H1 (cell line): ENCODE data around the gene EPB41L5. TPM values are rescaled to one million over a fixed set of nuclear protein-coding genes. Genes with fewer than 3 reads are reported as not detected.

Source experiments
- CTCF ChIA-PET: fragments of 300-600 bp; sonication (Branson Sonifier 250); formaldehyde crosslinking; loops from one replicate; lab custom pipeline; 2021; ENCODE audit not compliant: partially characterized antibody; lab: Charles Lee
- POLR2A ChIA-PET: fragments of 300-600 bp; sonication (Branson Sonifier 250); formaldehyde crosslinking; loops from one replicate; lab custom pipeline; 2021; ENCODE audit warnings: inconsistent platforms; ENCODE audit not compliant: partially characterized antibody; lab: Charles Lee
- DNase-seq, 2 experiments: peaks; one replicate each; pipeline versions ENCODE4 v3.0.0 to v3.0.0-alpha.2; 2010 to 2022; ENCODE audit warnings: low spot score in 2 of 2, low read depth in 1 of 2, mixed read lengths in 1 of 2
- FAIRE-seq: peaks from 2 replicates; lab custom pipeline; 2011; peaks lifted over from hg19 to GRCh38; lab: Jason Lieb, UNC
- H2AFZ ChIP-seq: 2 replicates; pipeline ENCODE4 v1.8.1; 2012; ENCODE audit warnings: low read length, inconsistent platforms
- H2AK5ac ChIP-seq: 2 replicates; pipeline ENCODE4 v1.6.1; 2013; ENCODE audit warnings: low read depth, low read length
- H2BK120ac ChIP-seq: replicated peaks from 2 replicates; pipeline ENCODE3; 2013; ENCODE audit warnings: low read depth, low read length, inconsistent platforms
- H2BK12ac ChIP-seq: 2 replicates; pipeline ENCODE4 v1.6.1; 2013; ENCODE audit warnings: low read depth, low read length
- H2BK15ac ChIP-seq: 2 replicates; pipeline ENCODE4 v1.6.1; 2013; ENCODE audit warnings: low read length
- H2BK20ac ChIP-seq: 2 replicates; pipeline ENCODE4 v1.6.1; 2013; ENCODE audit warnings: low read length
- H2BK5ac ChIP-seq: 2 replicates; pipeline ENCODE4 v1.6.1; 2013; ENCODE audit warnings: low read depth, low read length
- H3K14ac ChIP-seq: 2 replicates; pipeline ENCODE4 v1.6.1; 2013; ENCODE audit warnings: inconsistent platforms; ENCODE audit not compliant: insufficient read length
- H3K18ac ChIP-seq: 2 replicates; pipeline ENCODE4 v1.6.1; 2013; ENCODE audit warnings: low read length; ENCODE audit errors: extremely low read depth
- H3K23ac ChIP-seq: 2 replicates; pipeline ENCODE4 v1.6.1; 2013; ENCODE audit warnings: inconsistent platforms; ENCODE audit not compliant: insufficient read length
- H3K23me2 ChIP-seq: 2 replicates; pipeline ENCODE4 v1.6.1; 2013; ENCODE audit warnings: low read depth, low read length
- H3K27ac ChIP-seq: 2 replicates; pipeline ENCODE4 v1.6.1; 2011; ENCODE audit warnings: low read depth, low read length, inconsistent platforms
- H3K27me3 ChIP-seq, 4 experiments: replicated peaks in 1 of 4; 1 replicate in 1 of 4; 2 replicates in 3 of 4; pipeline versions ENCODE4 v1.6.1 to v1.8.1; 2011 to 2013; ENCODE audit warnings: low read length in 3 of 4, mild to moderate bottlenecking in 3 of 4, inconsistent platforms in 2 of 4, mixed read lengths in 2 of 4, moderate library complexity in 1 of 4; ENCODE audit not compliant: control insufficient read depth in 3 of 4, insufficient read depth in 3 of 4; ENCODE audit errors: extremely low read depth in 1 of 4
- H3K36me3 ChIP-seq, 4 experiments: 2 replicates each; pipeline versions ENCODE4 v1.6.1 to v1.8.1; 2011 to 2013; ENCODE audit warnings: mild to moderate bottlenecking in 4 of 4, low read length in 3 of 4, moderate library complexity in 2 of 4, control low read depth in 1 of 4, inconsistent platforms in 1 of 4; ENCODE audit not compliant: insufficient read depth in 4 of 4, control insufficient read depth in 2 of 4
- H3K4ac ChIP-seq: replicated peaks from 2 replicates; pipeline ENCODE3; 2013; ENCODE audit warnings: low read length, low read depth, mixed read lengths, inconsistent platforms; ENCODE audit not compliant: insufficient read length
- H3K4me1 ChIP-seq, 4 experiments: replicated peaks in 1 of 4; 1 replicate in 1 of 4; 2 replicates in 3 of 4; pipeline versions ENCODE4 v1.6.1 to v1.8.1; 2011 to 2013; ENCODE audit warnings: low read length in 3 of 4, inconsistent platforms in 2 of 4, mixed read lengths in 1 of 4; ENCODE audit not compliant: insufficient read depth in 4 of 4, control insufficient read depth in 3 of 4
- H3K4me2 ChIP-seq, 2 experiments: 2 replicates each; pipeline versions ENCODE4 v1.6.1 to v1.8.1; 2011 to 2013; ENCODE audit warnings: low read depth in 2 of 2, low read length in 2 of 2, control low read depth in 1 of 2, inconsistent platforms in 1 of 2, mild to moderate bottlenecking in 1 of 2; ENCODE audit not compliant: insufficient read depth in 1 of 2
- H3K4me3 ChIP-seq, 4 experiments: fragments of 200-600, 300-600 bp in 1 of 4; sonication (generic), shearing (Covaris generic), sonication (Bioruptor Twin) in 1 of 4; 2 replicates each; pipeline versions ENCODE4 v1.5.1 to v1.8.1; 2011 to 2016; ENCODE audit warnings: low read length in 4 of 4, low read depth in 3 of 4, control low read depth in 2 of 4, inconsistent platforms in 2 of 4, mild to moderate bottlenecking in 2 of 4, mixed read lengths in 1 of 4, moderate library complexity in 1 of 4; ENCODE audit not compliant: insufficient read depth in 2 of 4; ENCODE audit errors: extremely low read depth in 1 of 4
- H3K56ac ChIP-seq: replicated peaks from 2 replicates; pipeline ENCODE3; 2013; ENCODE audit warnings: low read depth, mild to moderate bottlenecking, mixed read lengths, low read length, inconsistent platforms; ENCODE audit not compliant: insufficient read length
- H3K79me1 ChIP-seq: 2 replicates; pipeline ENCODE4 v1.6.1; 2013; ENCODE audit warnings: low read depth, low read length, control low read depth
- H3K79me2 ChIP-seq, 2 experiments: 2 replicates each; pipeline versions ENCODE4 v1.6.1 to v1.8.1; 2012 to 2013; ENCODE audit warnings: low read length in 2 of 2, mild to moderate bottlenecking in 2 of 2, inconsistent platforms in 1 of 2; ENCODE audit not compliant: insufficient read depth in 2 of 2, control insufficient read depth in 1 of 2
- H3K9ac ChIP-seq, 4 experiments: replicated peaks in 1 of 4; 1 replicate in 1 of 4; 2 replicates in 3 of 4; pipeline versions ENCODE4 v1.6.1 to v1.8.1; 2011 to 2013; ENCODE audit warnings: low read depth in 3 of 4, low read length in 3 of 4, control low read depth in 2 of 4, mild to moderate bottlenecking in 2 of 4, moderate library complexity in 2 of 4, inconsistent platforms in 1 of 4; ENCODE audit errors: extremely low read depth in 1 of 4
- H3K9me3 ChIP-seq, 2 experiments: 2 replicates each; pipeline versions ENCODE4 v1.6.1 to v1.8.1; 2012 to 2013; ENCODE audit warnings: mild to moderate bottlenecking in 2 of 2, moderate library complexity in 2 of 2, control low read depth in 1 of 2, inconsistent platforms in 1 of 2, low read depth in 1 of 2, low read length in 1 of 2, mixed read lengths in 1 of 2; ENCODE audit not compliant: insufficient read depth in 2 of 2
- H4K20me1 ChIP-seq, 2 experiments: replicated peaks in 1 of 2; 2 replicates each; pipeline versions ENCODE3 to v1.8.1; 2011 to 2013; ENCODE audit warnings: inconsistent platforms in 2 of 2, low read length in 2 of 2, mild to moderate bottlenecking in 1 of 2; ENCODE audit not compliant: insufficient read depth in 2 of 2, control insufficient read depth in 1 of 2
- H4K5ac ChIP-seq: 2 replicates; pipeline ENCODE4 v1.6.1; 2013; ENCODE audit warnings: low read length, low read depth, mixed read lengths, inconsistent platforms; ENCODE audit not compliant: insufficient read length
- H4K8ac ChIP-seq: 2 replicates; pipeline ENCODE4 v1.8.0; 2013; ENCODE audit warnings: mild to moderate bottlenecking, moderate library complexity, low read length, inconsistent platforms; ENCODE audit not compliant: insufficient read depth; ENCODE audit errors: extremely low read depth
- H4K91ac ChIP-seq: replicated peaks from 2 replicates; pipeline ENCODE3; 2013; ENCODE audit warnings: low read length, mixed read lengths, inconsistent platforms; ENCODE audit not compliant: insufficient read length
- ASH2L ChIP-seq: fragments of 200-600, 300-600 bp; sonication (generic); IDR thresholded peaks from one replicate; pipeline ENCODE4 v1.7.1; 2017; ENCODE audit warnings: low read length
- ATF3 ChIP-seq: IDR thresholded peaks from 2 replicates; pipeline ENCODE4 v1.6.1; 2011; ENCODE audit warnings: low read depth, mild to moderate bottlenecking, low read length; ENCODE audit not compliant: insufficient read depth
- BACH1 ChIP-seq: IDR thresholded peaks from 2 replicates; pipeline ENCODE4 v1.6.1; 2012; ENCODE audit warnings: low read length, improper control_type of control experiment
- BRCA1 ChIP-seq: IDR thresholded peaks from 2 replicates; pipeline ENCODE4 v1.6.1; 2012; ENCODE audit warnings: low read depth, low read length, improper control_type of control experiment
- CBX8 ChIP-seq: fragments of 300-800, 300-1000 bp; sonication (generic); IDR thresholded peaks from 2 replicates; pipeline ENCODE4 v1.7.1; 2016; ENCODE audit warnings: low read depth, low read length, borderline replicate concordance
- EGR1 ChIP-seq: IDR thresholded peaks from 2 replicates; pipeline ENCODE4 v1.6.1; 2011; ENCODE audit warnings: low read depth, low read length, borderline replicate concordance
- GTF2F1 ChIP-seq: IDR thresholded peaks from 2 replicates; pipeline ENCODE4 v1.6.1; 2012; ENCODE audit warnings: low read depth, low read length, improper control_type of control experiment, borderline replicate concordance
- HDAC6 ChIP-seq: IDR thresholded peaks from one replicate; pipeline ENCODE4 v1.7.1; 2012; ENCODE audit warnings: low read depth, mild to moderate bottlenecking, inconsistent platforms, low read length, moderate library complexity
- JUN ChIP-seq: IDR thresholded peaks from 2 replicates; pipeline ENCODE4 v1.6.1; 2011; ENCODE audit warnings: low read depth, mild to moderate bottlenecking, improper control_type of control experiment, low read length
- JUND ChIP-seq: IDR thresholded peaks from 2 replicates; pipeline ENCODE4 v1.6.1; 2011; ENCODE audit warnings: mild to moderate bottlenecking, improper control_type of control experiment, low read length
- KDM4A ChIP-seq: IDR thresholded peaks from one replicate; pipeline ENCODE4 v1.7.1; 2012; ENCODE audit warnings: low read depth, mild to moderate bottlenecking, moderate library complexity, low read length, inconsistent platforms; ENCODE audit not compliant: severe bottlenecking
- POLR2AphosphoS5 ChIP-seq: IDR thresholded peaks from 2 replicates; pipeline ENCODE4 v1.6.1; 2011; ENCODE audit warnings: low read depth, low read length
- RXRA ChIP-seq: IDR thresholded peaks from 2 replicates; pipeline ENCODE4 v1.6.1; 2011; ENCODE audit warnings: low read depth, mild to moderate bottlenecking, low read length, moderate library complexity; ENCODE audit not compliant: insufficient read depth
- SIX5 ChIP-seq: IDR thresholded peaks from 2 replicates; pipeline ENCODE4 v1.6.1; 2011; ENCODE audit warnings: mild to moderate bottlenecking, low read depth, low read length
- TEAD4 ChIP-seq: IDR thresholded peaks from 2 replicates; pipeline ENCODE4 v1.6.1; 2012; ENCODE audit warnings: low read depth, low read length, inconsistent platforms, mixed read lengths
- WGBS, 2 experiments: shearing (Covaris generic) in 1 of 2; methylation state at CpG; one replicate each; pipeline versions ENCODE4 v1.1.6 to v1.1.7; 2013 to 2015; ENCODE audit warnings: low lambda C conversion rate in 2 of 2, mixed read lengths in 2 of 2, inconsistent platforms in 1 of 2, low coverage in 1 of 2, missing lambda C conversion rate in 1 of 2; ENCODE audit not compliant: insufficient replicate concordance in 2 of 2, insufficient coverage in 1 of 2, insufficient read length in 1 of 2; ENCODE audit errors: extremely low coverage in 1 of 2, missing lambda C conversion rate in 1 of 2; 5-methylcytosine and 5-hydroxymethylcytosine counted together
- polyA plus RNA-seq, 7 experiments: library from polyadenylated mRNA; depleted of rRNA in 3 of 7; stranded (reverse) in 5 of 7; unstranded in 2 of 7; fragments of >200 nt in 5 of 7; fragments of 200-250 nt in 2 of 7; gene quantifications; 1 replicate in 5 of 7; 2 replicates in 1 of 7; 4 replicates in 1 of 7; pipeline versions ENCODE4 v1.2.1 to v1.2.3, GENCODE V29; 2011 to 2013; ENCODE audit warnings: missing spikeins in 2 of 7, mixed read lengths in 2 of 7
- total RNA-seq: library from RNA; stranded (reverse); fragmentation: NEBNext Ultra II Directional; extraction: Animal tissue kit (Norgen Biotek cat#: 25700); gene quantifications from 2 replicates; pipeline ENCODE4 v1.2.1, GENCODE V29; 2021

Gene EPB41L5
- total and polyA plus RNA-seq, 2 of the 8 experiments (the other 6 are each of a cell fraction or from before 2014, with no cell fraction given), result 13.5 to 32.3 TPM

DNA sequence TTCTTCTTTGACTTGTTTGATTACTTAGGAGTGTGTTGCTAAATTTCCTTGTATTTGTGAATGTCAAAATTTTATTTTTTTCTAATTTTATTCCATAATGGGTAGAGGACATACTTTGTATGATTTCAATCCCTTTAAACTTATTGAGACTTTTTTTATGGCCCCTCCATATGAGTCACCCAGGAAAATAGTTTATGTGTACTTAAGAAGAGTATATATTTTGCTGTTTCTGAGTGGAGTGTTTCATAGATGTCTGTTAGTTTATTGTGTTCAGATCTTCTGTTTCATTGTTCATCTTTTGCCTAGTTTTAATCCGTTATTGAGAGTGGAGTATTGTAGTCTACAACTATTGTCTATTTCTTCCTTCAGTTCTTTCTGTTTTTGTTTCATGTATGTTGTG lies 81.9 kb downstream of the EPB41L5 start:
- CTCF ChIA-PET, result no interaction called here

More for the DNA sequence above, 81.9 kb downstream of the EPB41L5 start:
- H2BK12ac ChIP-seq, result no peak overlapping the region
- 91% methylated on average over 1 of the region's 1 CpG; no CpG with 5 or more reads in 1 of the 2 experiments for WGBS, 2 experiments
- TF ChIP-seq RXRA (no peak), ASH2L (no peak), KDM4A (no peak), POLR2AphosphoS5 (no peak), BACH1 (no peak), GTF2F1 (no peak), JUND (no peak), SIX5 (no peak), HDAC6 (no peak), CBX8 (no peak), JUN (no peak), EGR1 (no peak), TEAD4 (no peak), ATF3 (no peak), BRCA1 (no peak)
- H3K9ac ChIP-seq, result no peak overlapping the region
- no peaks in the 10 kb centered on the region for H4K20me1 ChIP-seq
- no peak overlapping the region for H2AFZ ChIP-seq
- no peak overlapping the region for H3K56ac ChIP-seq
- no peak overlapping the region for H4K5ac ChIP-seq
- no peaks in the 10 kb centered on the region for H3K27me3 ChIP-seq
- H3K9me3 ChIP-seq, result no peaks in the 10 kb centered on the region
- H3K4me1 ChIP-seq, result no peaks in the 10 kb centered on the region
- H2AK5ac ChIP-seq, result no peak overlapping the region
- H3K79me1 ChIP-seq, result no peaks in the 10 kb centered on the region
- no peak overlapping the region for H3K18ac ChIP-seq
- no peak overlapping the region for H2BK5ac ChIP-seq
- no peak for DNase-seq
- H3K4me3 ChIP-seq, result no peak overlapping the region
- POLR2A ChIA-PET, result no interaction called here
- H3K23me2 ChIP-seq, result no peaks in the 10 kb centered on the region
- H2BK15ac ChIP-seq, result no peak overlapping the region
- no peak overlapping the region for H3K23ac ChIP-seq
- H3K14ac ChIP-seq, result no peak overlapping the region
- H3K36me3 ChIP-seq, result peaks cover 0 to 15% (median 4%) of the 10 kb centered on the region in 4 experiments; a peak in 2 of 8 replicates
- H2BK20ac ChIP-seq, result no peak overlapping the region
- no peak overlapping the region for H4K91ac ChIP-seq
- H2BK120ac ChIP-seq, result no peak overlapping the region
- FAIRE-seq, result no peak
- no peaks in the 10 kb centered on the region for H3K79me2 ChIP-seq
- H3K27ac ChIP-seq, result no peak overlapping the region
- no peak overlapping the region for H4K8ac ChIP-seq
- no peak overlapping the region for H3K4me2 ChIP-seq
- H3K4ac ChIP-seq, result no peak overlapping the region
